ENCODE results near the gene RTN4. TPM values are rescaled to one million over a fixed set of nuclear protein-coding genes. Genes with fewer than 3 reads are reported as not detected.

The RTN4 gene
- total and polyA plus RNA-seq, 7 donors: 168 to 542 (median 289) TPM

DNA sequence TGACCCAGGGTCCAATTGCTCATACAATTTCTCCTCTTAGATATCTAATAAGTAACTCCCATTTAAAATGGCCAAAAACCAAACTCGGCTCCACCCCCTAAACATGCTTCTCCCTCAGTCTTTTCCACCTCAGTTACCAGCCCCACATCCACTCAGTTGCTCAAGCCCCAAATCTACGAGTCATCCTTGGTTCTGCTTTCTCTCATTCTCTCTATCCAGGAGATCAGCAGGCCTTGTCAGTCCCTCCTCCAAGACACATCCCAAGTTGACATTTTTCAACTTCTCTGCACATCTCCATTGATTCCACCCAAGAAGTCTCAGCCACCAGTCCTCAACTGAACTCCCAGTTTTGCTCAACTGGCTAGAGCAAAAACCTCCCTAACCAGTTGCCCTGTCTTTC, 40.5 kb upstream of the RTN4 start:
- intact Hi-C loops (cut with DNase I): no loop called here
- Histone ChIP-seq H3K9me3 (no peaks in the 10 kb centered on the region), H3K4me1 (peaks cover 5% of the 10 kb centered on the region), H3K4me3 (no peak overlapping the region), H3K27ac (no peak overlapping the region), H3K27me3 (ENCODE audit: insufficient read depth in 3 of 3, low read length in 2 of 3) (no peaks in the 10 kb centered on the region), H3K36me3 (ENCODE audit: insufficient read depth in 1 of 2, low read depth in 1 of 2) (peaks cover 0 to 2% of the 10 kb centered on the region in 2 donors)
- 91 to 96% (median 95%) methylated on average over 2 of the region's 2 CpGs for WGBS, 3 donors
- ATAC-seq (no peak), DNase-seq (no peak)
- TF ChIP-seq, protein P1, sequence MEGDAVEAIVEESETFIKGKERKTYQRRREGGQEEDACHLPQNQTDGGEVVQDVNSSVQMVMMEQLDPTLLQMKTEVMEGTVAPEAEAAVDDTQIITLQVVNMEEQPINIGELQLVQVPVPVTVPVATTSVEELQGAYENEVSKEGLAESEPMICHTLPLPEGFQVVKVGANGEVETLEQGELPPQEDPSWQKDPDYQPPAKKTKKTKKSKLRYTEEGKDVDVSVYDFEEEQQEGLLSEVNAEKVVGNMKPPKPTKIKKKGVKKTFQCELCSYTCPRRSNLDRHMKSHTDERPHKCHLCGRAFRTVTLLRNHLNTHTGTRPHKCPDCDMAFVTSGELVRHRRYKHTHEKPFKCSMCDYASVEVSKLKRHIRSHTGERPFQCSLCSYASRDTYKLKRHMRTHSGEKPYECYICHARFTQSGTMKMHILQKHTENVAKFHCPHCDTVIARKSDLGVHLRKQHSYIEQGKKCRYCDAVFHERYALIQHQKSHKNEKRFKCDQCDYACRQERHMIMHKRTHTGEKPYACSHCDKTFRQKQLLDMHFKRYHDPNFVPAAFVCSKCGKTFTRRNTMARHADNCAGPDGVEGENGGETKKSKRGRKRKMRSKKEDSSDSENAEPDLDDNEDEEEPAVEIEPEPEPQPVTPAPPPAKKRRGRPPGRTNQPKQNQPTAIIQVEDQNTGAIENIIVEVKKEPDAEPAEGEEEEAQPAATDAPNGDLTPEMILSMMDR (IDR thresholded peaks at IDR 0.05): no peak

DNA sequence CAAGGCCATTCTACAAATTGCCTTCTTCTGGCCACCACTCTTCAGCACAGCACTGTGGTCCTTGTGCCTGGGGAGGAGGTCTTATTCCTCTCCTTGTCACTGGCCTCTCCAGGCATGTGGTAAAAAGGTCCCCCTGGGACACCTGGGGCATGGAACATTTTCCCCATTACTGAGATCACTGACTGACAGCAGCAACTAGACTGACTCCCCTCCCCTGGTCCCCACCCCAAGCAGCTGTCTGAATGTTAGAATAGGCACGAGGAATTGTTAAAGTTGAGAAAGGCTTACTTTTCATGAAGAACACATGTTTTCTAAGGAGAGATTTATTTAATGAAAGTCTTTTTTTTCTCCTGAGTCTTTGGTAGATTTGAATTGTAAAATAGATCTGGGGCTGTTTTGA, 39.5 kb upstream of the RTN4 start:
- no peak for ATAC-seq
- no peak overlapping the region for H3K27ac ChIP-seq
- intact Hi-C loops (cut with DNase I): no loop called here

DNA sequence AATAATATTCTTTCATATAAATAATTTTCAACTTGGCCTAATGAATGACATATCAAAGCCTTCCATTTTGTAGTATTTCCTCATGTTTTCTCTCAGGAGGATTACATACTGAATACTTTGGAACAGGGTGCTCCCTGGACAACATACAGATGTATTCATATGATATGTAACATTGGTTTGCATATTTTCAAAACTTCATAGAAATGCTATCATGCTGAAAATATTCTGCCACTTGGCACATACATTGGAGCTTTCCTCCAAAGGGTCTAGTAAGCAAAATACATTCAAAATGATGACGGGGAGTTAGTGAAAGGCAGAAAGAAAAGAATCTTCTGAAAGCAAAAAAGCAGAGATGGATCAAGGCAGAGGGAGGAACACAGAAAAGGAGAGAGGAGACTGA, 38.1 kb upstream of the RTN4 start:
- ATAC-seq (no peak), DNase-seq (no peak)
- WGBS, 3 donors: 82 to 90% (median 90%) methylated on average over 1 of the region's 1 CpG
- intact Hi-C loops (cut with DNase I): no loop called here
- Histone ChIP-seq H3K36me3 (ENCODE audit: insufficient read depth in 1 of 2, low read depth in 1 of 2) (no peaks in the 10 kb centered on the region), H3K27ac (no peak overlapping the region), H3K9me3 (no peaks in the 10 kb centered on the region), H3K4me1 (peaks cover 5% of the 10 kb centered on the region), H3K4me3 (no peak overlapping the region), H3K27me3 (ENCODE audit: insufficient read depth in 3 of 3, low read length in 2 of 3) (no peaks in the 10 kb centered on the region)
- TF ChIP-seq, protein P1 (IDR thresholded peaks at IDR 0.05): no peak

More for the DNA sequence above, 39.5 kb upstream of the RTN4 start:
- Histone ChIP-seq H3K4me3 (no peak overlapping the region), H3K9me3 (no peaks in the 10 kb centered on the region), H3K4me1 (peaks cover 5% of the 10 kb centered on the region), H3K27me3 (ENCODE audit: insufficient read depth in 3 of 3, low read length in 2 of 3) (no peaks in the 10 kb centered on the region), H3K36me3 (ENCODE audit: insufficient read depth in 1 of 2, low read depth in 1 of 2) (peaks cover 0 to 2% of the 10 kb centered on the region in 2 donors)
- TF ChIP-seq, protein P1 (IDR thresholded peaks at IDR 0.05): no peak
- DNase-seq: no peak
- WGBS, 3 donors: 69 to 78% (median 76%) methylated on average over 1 of the region's 1 CpG

DNA sequence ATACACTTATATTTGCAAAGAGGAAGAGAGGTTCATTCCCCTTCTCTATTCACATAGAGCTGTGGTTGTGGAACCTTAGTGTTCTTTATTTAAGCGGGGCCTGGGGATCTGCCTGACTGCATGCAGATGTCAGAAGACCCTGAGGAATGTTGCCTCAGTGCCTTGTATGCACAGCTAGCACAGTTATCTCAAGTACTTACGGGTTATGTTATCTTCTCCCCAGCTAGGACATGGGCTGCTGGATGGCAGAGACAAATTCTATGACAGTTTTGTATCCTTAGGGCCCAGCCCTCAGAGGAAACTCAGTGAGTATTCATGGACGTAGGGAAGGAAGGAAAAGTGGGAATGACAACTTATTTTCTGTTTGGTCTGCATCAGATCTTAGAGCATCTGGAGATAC, 37.7 kb upstream of the RTN4 start:
- intact Hi-C loops (cut with DNase I): no loop called here
- ATAC-seq (no peak), DNase-seq (no peak)
- Histone ChIP-seq H3K9me3 (no peaks in the 10 kb centered on the region), H3K4me1 (peaks cover 5% of the 10 kb centered on the region), H3K36me3 (ENCODE audit: insufficient read depth in 1 of 2, low read depth in 1 of 2) (no peaks in the 10 kb centered on the region), H3K27ac (no peak overlapping the region), H3K4me3 (no peak overlapping the region), H3K27me3 (ENCODE audit: insufficient read depth in 3 of 3, low read length in 2 of 3) (no peaks in the 10 kb centered on the region)
- WGBS, 3 donors: 82 to 88% (median 87%) methylated on average over 3 of the region's 3 CpGs
- TF ChIP-seq, protein P1 (IDR thresholded peaks at IDR 0.05): no peak

DNA sequence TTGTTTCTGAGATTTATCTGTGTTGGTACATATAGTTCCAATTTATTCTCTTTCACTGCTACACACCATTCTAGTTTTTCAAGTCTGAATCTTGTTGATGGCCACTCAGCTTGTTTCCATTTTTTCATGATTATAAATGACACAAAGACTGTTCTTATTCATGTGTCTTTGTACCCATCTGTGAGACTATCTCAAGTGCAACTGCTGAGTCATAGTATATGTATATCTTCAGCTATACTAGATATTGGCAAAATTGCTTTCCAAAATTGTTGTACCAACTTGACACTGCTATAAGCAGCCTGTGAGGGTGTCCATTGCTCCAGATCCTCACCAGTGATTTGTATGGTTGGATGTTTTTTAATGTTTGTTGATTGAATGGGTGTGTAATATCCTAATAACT, 37.2 kb upstream of the RTN4 start:
- H3K27me3 ChIP-seq (ENCODE audit: insufficient read depth in 3 of 3, low read length in 2 of 3): no peaks in the 10 kb centered on the region
- H3K36me3 ChIP-seq (ENCODE audit: insufficient read depth in 1 of 2, low read depth in 1 of 2): no peaks in the 10 kb centered on the region
- H3K27ac ChIP-seq: no peak overlapping the region
- H3K9me3 ChIP-seq: no peaks in the 10 kb centered on the region
- TF ChIP-seq, protein P1 (IDR thresholded peaks at IDR 0.05): no peak
- no peak for ATAC-seq
- peaks cover 5% of the 10 kb centered on the region for H3K4me1 ChIP-seq
- no peak for DNase-seq
- no peak overlapping the region for H3K4me3 ChIP-seq
- intact Hi-C loops (cut with DNase I): no loop called here
